Glomerular visceral epithelial cell (primary cell): ENCODE results near the gene ACTG1.

Experiments
- DNase-seq: peaks from one replicate; pipeline ENCODE4 v3.0.0-alpha.2; 2016; ENCODE audit errors: extremely low spot score

The ACTG1 gene

DNA sequence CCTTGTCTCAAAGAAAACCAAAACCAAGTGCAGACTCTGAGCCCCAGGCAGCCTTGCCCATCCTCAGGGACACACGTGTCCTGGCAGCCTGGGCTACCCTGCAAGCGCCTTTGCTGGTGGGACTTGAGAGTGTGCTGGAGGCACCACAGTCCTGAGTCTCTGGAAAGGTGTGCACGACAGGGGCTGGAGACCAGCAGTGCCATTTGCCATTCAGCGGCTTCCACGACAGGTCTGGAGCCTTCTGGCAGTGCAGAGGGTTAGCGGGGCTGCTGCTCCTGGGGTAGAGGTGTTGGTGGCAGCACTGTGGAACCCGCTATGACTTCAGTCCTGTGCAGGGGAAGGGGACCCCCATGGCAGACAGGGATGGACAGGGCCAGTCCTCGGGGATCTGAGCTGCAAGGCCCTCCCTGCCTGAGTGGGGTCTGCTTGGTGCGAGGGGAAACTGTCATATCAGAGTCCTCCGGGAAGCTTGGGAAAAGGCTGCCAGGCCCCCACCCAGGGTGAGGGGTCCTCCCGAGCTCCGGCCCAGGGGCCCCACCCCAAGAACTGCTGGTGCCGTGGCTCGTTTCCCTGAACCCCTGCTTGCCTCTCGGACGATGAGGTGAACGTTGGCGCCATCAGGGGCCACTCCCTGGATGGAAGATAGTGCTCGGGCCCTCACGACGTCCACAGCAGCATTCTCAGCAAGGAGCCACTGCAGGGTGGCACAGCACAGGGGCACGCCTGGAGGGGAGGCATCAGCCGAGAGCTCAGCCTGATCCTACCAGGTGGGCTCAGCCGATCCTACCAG is 32.8 kb upstream of the ACTG1 start:
- DNase-seq: no peak

DNA sequence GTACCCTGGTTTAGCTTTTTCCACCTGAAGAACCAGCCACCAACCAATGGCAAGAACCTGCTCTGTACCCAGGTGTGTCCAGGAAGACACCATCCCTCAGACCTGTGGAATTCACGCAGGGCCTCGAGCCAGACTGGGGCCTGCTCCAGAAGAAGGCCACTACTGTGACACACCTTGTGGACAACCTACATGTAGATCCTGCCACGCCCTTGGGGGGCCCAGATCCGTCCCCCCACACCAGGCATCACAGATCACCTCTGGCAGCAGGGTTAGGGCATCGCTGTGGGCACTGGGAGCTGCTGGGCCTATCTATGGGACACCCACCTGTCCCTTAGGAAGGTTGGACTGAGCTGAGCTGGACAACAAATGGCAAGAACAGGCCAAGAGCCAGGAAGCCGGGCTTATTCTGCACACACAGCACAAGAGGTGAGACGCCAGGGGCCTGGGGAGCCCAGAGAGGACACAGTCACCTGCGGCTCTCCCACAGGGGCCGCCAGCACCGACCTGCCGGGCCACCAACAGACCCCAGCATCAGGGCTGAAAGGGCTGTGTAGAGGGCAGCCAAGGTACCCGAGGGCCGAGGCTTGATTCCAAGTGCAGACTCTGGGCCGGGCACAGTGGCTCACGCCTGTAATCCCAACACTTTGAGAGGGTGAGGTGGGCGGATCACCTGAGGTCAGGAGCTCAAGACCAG is 31.8 kb upstream of the ACTG1 start:
- DNase-seq: no peak

DNA sequence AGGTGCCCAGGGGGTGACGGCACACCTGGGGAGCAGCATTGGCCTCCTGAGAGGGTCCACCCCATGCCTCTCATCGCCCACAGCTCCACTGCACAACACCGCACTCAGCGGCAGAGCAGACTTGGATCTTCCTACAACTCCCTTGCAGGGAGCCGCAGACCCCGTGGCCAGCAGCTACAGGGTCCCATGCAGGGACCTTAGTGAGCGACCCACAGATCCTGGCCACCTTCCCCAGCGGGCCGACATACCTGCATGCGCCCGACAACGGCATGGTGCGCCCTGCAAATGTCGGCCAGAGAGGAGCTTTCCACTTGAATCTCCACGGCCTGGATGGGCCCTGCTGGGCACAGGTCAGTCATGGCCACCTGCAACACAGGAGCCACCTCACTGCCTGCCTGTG is 31.2 kb upstream of the ACTG1 start:
- DNase-seq: no peak

DNA sequence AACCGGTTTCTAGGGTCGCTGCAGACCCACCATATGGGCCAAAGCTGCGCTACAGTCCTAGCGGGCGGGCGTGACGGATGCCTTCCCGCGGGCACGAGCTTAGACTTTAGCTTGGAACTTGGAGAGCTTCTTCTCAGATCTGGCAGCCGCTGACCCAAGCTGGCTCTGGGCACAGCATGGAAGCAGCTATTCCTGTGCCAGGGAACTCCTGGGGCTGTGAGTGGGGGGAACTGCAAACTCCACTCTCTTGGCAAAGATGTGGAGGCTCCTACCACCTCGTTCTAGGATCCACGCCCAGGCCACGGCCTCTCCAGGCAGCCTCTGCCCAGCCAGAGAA is 30.7 kb upstream of the ACTG1 start:
- DNase-seq: no peak

DNA sequence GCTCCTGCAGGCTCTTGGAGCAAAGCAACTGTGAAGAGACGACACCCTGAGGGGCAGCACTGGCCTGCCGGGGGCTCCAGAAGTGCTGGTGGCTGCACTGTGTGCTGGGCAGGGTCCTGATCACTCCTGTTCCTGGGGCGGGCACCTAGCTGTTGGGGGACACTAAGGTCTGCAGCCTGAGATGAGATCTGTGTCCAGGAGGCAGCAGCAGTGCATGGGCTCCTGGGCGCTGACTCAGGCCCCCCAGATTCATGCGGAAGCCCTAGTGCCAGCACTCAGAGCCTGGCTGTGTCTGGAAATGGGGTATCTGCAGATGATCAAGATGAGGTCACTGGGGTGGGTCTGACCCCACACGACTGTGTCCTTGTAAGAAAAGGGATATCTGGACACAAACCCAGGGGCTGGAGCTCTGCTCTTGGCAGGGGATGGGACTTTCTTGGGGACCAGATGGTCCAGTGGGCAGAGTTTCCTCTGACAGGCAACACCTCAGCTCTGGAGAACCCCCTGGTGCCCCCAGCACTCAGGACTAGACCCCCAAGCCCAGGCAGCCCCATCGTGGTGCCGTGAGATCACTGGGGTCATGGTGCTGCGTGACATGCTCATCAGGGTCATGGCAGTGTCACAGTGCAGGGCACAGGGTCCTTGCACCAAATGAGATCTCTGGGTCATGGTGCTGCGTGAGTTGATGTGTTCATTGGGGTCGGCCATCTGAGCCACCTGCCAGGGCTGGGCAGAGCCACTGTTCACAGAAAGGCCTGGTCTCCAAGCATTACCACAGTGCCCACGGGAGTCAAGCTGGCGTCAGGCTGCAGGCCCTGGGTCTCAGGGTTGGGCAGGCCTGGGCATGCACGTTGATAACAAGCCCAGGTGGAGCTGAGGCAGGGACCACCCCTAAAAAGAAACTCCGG is 30.1 kb upstream of the ACTG1 start:
- no peak for DNase-seq

DNA sequence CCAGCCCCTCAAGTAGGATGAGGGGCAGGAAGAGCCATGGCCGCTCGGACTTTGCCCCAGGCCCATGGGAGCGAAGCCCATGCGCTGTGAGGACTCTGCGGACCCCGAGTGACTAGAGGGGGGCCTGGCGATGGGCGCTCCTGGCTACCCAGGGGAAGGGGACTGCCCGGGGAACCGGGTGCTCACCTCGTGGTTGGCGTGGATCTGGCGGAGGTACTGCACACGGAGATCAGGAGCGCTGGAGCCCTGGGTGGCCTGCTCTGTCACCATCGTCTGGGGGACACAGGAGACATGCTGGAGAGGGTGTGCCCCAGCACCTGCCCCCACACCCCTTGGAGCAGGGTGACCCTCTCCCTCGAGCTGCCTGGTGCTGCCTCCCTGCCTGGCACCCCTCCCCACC is 28.5 kb upstream of the ACTG1 start:
- no peak for DNase-seq

DNA sequence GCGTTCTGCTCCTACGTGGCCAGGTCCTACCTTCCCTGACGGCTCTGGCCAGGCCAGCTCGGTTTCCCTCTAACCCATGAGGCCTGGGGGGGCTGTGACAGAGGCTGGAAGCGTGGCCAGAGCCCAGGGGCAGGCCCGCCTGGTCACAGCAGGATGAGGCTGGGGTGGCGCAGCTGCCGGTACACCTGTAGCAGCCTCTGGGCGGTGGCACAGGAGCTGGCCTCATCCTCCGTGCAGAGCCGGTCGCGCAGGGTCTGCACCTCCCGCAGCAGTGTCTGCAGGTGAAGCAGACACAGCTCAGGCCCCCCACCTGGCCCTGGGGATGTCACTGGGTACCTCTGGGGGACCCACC is 28.1 kb upstream of the ACTG1 start:
- no peak for DNase-seq

DNA sequence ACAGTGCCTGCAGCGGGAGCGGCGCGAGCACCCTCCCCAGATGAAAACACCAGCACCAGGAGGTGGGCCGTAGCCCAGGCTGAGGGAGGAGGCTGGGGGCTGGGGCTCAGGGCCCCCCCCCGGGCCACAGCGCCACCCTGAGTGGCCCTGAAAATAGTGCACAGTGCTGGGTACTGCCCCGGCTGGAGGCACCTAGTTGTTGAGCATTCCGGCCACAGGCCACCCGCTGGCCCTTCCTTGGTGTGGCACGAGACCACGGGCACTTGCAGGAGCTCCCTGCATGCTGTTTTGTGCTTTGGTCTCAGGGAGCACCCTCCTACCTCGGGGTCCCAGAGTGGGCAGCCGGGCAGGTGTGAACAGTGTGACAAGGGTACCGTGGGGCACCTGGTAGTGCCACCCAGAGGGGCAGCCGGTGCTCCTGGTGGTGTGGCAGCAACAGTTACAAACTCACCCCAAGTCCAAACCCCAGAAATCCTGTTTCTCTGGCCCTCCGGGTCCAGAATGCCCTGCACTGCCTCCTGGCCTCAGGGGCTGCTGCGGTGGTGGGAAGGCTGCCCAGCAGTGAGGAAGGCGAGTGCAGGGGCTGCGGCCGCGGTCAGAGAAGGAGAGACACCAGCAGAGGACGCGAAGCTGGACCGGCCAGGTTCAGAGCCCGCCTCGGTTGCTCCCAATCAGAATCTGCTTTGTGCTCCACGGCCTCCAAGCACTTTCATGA is 27.5 kb upstream of the ACTG1 start:
- DNase-seq: no peak

DNA sequence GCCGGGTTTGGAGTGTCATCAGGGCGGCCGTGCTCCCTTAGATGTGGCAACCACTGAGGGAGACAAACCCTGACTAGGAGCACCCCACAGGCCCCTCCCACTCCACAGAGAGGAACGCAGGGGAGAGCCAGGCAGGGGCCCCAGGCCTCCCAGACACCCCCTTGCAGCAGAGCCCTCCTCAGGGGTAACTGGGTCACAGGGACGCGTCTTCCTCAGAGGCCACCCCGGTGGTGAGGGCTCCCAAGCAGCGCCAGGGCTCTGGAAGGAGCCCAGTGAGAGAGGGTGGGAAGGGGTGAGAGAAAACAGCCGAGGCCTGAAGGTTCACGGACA is 26.9 kb upstream of the ACTG1 start:
- DNase-seq: no peak

DNA sequence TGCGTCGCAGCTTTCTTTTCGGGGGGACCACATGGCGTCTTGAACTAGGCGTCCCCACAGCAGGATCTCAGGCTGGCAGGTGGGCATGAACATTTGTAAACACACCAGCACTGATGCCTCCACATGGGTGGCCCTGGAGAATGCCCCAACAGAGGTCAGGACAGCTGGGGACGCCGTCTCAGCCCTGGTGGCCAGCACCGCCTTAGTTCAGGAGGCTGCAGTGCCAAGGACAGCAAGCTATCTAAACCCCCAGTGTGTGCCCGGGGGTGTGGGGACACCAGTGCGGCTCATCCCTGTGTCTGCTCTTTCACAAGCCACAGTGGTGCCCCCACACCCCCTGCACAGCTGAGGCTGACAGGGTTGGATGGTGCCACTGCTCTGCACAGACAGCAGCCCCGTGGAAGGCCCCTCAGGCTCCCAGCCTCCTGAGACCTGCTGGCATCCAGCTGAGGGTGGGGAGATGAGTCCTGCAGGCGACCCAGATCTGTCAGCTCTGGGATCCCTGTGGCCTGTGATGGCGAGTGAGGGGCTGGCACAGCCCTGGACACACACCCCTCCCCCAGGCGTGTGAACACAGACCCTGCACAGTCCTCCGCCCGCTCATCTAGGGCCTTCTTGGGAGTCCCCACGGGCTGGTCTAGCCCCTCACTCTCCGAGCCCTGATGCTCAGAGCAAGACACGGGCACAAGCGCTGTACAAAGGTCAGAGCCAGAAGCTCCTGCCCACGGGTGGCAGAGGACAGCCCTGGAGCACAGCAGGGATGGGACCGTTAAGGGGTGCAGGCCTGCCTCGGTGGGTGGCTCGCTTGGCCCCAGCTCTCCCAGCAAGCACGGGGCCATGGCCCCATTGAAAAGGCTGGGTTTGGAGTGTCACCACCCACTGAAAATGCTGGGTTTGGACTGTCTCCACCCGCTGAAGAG is 26.3 kb upstream of the ACTG1 start:
- DNase-seq: no peak

DNA sequence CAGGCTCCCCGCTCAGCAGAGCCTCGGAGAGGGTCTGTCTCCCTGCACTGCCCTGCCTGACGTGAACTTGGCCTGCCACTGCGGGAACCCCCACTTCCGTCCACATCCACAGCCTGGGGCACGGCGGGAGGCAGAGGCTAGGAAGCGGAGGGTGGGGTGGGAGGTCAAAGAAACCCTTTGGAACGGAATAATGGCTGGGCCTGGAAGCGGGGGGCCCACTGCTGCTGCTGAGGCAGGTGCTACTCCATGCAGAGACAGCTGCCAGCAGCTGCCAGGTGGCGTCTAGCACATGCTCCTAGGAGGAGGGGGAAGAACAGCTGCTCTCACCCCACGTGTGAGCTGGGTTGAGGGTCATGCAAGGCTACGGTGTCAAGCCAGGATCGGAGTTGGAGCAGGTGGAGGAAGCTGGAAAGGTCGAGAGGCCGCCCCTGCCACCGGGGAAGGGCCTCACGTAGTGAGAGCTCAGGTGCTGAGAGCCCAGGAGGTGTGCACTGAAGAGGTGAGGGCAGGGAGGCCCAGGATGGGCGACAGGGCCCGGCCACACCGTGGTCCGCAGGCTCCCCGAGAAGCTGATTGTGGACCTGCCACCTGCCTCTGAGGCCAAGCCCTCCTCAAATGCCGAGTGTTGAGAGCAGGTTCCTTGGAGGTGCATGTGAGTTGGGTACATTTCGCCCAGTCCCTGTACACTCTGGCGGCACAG is 25.4 kb upstream of the ACTG1 start:
- DNase-seq: no peak

DNA sequence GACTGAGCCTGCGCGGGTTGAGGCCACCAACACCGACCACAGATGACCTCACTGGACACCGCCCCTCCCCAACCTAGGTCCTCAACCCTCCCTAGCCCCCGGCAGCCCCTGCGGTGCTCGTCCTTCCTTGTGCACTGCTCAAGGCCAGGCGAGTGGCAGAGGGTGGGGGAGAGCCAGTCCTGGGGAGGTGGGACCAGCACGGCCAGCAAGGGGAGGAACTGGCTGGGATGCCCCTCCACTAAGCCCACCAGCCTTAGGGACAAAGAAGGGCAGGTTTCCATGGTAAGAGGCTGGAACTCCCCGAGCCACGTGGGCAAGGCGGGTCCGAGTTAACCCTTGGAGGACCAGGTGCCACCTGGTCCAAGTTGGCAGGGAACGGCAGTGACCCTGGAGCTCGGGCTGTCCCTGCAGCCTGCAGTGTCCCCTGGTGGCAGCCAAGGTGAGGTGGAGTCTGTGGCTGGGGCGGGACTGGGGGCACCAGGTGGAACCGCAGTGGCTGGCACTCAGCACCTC is 24.8 kb upstream of the ACTG1 start:
- peak; percentile 35 for DNase-seq

DNA sequence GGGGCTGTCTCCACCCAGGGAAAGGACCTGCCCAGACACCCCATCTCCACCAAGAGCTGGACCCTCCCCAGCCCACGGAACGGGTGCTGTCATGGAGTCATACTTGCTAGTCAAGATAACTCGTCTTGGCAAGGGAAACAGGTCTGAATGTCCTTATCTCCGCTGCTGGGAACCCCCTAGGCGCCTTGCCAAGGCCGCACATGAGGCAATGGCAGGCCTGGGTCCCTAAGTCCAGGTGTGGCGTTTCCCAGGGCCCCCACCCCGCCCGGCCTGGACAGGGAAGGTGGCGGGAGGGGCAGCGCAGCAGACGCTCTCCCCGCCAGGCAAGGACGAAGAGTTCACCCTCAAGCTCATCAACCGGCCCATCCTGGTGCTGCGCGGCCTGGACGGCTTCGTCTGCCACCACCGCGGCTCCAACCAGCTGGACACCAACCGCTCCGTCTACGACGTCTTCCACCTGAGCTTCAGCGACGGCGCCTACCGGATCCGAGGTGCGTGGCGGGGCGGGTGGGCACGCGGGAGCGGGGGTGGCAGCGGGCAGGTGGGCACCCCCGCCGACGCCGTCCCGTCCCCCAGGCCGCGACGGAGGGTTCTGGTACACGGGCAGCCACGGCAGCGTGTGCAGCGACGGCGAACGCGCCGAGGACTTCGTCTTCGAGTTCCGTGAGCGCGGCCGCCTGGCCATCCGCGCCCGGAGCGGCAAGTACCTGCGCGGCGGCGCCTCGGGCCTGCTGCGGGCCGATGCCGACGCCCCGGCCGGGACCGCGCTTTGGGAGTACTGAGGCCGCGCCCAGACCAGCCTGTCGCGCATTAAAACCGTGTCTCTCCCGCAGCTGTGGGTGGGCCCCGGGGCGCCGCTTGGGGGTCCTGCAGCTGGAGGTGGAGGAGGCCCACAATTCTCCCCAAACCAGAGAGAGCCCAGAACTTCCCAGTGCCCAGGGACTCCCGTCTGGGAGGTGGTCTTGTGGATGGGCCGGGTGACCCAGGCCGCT is 24.0 kb upstream of the ACTG1 start:
- no peak for DNase-seq

DNA sequence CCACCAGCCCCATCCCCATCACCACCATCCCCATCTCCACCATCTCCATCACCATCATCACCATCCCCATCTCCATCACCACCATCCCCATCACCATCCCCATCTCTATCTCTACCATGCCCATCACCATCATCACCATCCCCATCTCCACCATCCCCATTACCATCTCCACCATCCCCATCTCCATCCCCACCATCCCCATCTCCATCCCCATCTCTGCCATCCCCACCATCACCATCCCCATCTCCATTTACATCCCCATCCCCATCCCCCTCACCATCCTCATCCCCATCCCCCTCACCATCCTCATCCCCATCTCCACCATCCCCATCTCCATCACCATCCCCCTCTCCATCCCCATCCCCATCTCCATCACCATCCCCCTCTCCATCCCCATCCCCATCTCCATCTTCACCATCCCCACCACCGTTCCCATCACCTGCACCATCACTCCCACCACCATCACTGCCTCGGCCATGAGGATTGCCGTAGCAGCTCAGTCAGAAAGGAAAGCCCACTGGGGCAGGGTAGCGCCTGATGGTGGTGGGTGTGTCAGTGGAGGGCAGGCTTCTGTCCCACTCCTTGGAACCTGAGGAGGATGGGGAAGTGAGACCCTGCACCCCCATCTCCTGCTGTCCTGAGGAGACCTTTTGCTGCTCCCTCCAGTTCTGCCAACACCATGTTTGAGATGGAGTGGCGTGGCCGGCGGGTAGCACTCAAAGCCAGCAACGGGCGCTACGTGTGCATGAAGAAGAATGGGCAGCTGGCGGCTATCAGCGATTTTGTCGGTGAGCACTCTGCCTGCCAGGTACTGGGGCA is 23.1 kb upstream of the ACTG1 start:
- DNase-seq: no peak

DNA sequence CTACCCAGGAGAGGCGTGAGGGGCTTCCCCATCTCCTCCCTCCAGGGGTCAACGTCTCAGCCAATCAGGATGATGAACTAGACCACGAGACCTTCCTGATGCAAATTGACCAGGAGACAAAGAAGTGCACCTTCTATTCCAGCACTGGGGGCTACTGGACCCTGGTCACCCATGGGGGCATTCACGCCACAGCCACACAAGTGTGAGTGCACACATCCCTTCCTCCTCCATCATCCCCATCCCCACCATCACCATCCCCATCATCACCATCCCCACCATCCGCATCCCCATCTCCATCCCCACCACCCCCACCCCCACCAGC is 22.4 kb upstream of the ACTG1 start:
- DNase-seq: no peak

DNA sequence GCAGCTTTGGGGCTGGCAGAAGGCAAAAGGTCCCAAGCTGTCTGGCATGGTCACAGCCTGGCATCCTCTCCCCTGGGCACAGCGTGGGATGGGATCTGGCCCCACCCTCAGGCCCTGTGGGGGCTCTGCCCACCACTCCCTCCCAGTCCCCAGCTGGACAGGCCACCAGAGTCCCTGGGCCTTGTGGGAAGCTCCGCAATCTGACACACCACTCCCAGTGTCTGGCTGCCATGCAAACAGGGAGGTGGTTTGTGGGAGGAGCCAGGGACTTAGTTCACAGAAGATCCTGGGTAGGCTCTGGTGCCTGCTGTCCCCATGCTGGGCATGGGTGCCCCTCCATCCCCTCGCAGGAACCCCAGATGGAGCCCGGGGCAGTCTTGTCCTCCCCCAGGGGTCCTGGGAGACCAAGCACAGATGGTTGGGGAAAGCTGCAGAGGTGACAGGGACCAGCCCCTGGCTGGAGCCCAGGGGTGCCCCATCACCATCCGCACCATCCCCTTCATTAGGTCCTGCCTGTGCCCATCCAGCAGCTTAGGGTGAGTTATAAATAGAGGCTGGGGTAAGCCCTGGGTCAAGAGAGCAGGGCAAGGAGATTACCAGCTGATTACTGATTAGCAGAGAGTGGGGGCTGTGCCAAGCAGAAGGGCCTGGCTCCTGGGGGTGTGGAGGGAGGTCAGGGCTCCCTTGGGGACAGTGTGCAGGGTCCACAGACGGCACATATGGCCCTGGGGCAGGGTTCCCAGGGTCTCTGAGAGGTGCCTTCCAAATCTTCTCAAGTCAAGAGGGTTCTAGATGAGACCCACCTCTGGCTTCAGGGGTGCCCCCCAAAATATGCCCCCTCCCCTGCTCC is 21.8 kb upstream of the ACTG1 start:
- DNase-seq: no peak

DNA sequence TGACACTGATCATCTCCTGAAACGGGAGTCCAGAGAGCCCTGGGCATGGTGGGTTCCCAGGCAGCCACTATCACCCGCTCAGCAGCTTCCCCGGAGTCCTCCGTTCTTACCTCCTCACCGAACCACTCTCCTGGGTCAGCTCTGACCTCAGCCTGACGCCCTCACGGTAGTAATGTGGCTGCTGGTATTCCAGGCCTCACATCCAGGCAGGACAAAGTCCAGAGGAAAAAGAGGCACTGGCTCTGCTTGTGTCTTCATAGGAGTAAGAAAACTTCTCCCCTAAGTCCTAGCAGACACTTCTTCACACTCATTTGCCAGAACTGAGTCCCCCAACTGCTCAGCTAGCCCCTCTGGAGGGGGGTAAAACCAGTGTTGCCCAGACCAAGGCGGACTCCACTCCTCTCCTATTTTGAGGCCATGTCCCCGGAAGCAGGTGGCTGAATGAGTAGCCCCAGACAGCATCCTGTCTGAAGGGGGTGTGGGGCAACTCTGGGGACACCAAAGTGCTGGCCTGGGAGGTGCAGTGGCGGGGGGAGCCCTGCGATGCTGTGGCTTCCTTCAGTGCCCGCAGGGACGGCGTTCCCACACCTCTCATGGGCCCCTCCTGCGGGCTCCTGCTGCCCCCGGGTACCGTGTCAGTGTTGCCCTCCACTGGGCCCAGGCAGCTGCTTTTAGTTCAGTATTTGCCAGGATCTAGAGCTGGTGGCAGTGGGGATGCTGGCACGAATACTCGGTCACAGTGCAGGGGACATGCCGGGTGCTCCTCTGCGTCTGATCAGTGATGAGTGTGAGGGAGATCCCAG is 20.9 kb upstream of the ACTG1 start:
- DNase-seq: no peak
